Hematopoietic multipotent progenitor cell treated with erythropoietin and hydrocortisone succinate and interleukin-3 and kit ligand, for 6 days (in vitro differentiated cells): Measurements from ENCODE around the gene LARP1.
"Not testable (repeated sequence)": the region's sequence is repeated elsewhere in the genome, so short reads cannot be mapped to it uniquely, and the experiment has no call there.

Experiments
- DNase-seq: peaks from one replicate; pipeline ENCODE4 v3.0.0-alpha.2; 2015

The LARP1 gene

DNA sequence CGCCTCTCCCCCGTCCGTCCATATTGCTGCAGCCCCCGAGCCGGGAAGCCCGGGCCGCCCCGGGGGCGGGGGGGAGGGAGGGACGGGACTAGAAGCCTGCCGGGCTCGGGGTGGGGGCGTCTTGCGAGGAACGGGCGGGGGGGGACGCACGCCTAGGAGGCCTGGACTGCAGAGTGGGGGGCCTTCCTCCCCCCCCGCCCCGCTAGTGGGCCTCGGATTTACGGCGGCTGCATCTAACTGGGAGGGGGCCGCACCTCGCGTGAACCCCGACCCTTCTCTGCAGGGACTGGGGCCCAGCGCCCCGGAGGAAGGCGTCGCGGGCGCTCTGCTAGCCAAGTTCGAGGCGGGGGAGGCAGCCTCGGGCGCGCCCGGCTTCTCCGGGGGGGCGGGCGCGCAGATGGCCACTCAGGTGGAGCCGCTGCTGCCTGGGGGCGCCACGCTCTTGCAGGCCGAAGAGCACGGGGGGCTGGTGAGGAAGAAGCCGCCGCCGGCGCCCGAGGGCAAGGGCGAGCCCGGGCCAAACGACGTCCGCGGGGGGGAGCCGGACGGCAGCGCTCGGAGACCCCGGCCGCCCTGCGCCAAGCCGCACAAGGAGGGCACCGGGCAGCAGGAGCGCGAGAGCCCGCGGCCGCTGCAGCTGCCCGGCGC is at the start of gene LARP1:
TSS of gene LARP1 (plus strand) at position 17 of the 648 bp plus-strand sequence. CDS start at position 398, 381 bp downstream.
- DNase-seq, result peak; percentile 47

DNA sequence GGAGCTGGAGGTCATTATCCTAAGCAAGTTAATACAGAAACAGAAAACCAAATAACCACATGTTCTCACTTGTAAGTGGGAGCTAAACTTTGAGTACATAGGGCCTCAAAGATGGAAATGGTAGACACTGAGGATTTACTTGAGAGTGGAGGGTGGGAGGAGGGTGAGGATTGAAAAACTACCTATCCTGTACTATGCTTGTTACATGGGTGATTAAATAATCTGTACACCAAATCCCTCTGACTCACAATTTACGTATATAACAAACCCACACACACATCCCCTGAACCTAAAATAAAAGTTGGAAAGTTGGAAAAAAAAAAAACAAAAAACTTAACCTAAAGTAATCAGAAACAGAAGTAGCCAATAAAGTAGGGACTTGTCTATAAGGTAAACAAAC is 48.8 kb upstream of the LARP1 start:
- DNase-seq, result no peak

DNA sequence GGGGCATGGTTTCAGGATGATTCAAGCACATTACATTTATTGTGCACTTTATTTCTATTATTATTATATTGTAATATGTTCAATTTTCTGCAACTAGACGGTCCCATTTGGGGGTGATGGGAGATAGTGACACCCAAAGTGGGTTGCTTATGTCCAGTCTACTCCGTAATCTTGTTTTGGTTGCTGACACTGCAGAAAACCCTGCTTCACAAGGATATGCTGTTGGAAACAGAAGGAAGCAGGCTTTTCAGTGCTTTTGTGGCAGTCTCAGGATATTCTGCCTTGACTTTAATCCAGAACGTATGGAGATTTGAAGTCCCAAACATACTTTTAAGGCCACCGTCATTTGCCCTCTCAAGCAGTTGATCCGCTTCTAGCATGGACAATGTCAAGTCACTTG is 47.5 kb upstream of the LARP1 start:
- DNase-seq, result no peak

DNA sequence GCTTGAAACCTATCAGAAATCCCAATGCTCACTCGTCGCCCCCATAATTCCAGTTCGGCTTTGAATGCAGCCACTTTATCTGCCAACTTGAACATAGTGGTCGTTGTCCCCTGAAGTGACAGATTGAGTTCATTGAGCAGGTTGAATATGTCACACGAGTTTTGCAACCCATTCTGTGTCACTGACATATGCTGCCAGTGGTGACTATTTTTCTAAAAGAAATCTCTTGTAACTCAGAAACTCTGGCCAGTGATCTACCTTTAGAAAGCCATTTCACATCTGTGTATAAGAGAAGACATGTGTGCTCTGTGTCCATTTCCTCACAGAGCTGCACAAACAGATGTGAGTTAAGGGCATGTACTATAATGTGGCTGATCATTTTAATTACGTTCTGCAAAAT is 47.0 kb upstream of the LARP1 start:
- DNase-seq, result no peak

DNA sequence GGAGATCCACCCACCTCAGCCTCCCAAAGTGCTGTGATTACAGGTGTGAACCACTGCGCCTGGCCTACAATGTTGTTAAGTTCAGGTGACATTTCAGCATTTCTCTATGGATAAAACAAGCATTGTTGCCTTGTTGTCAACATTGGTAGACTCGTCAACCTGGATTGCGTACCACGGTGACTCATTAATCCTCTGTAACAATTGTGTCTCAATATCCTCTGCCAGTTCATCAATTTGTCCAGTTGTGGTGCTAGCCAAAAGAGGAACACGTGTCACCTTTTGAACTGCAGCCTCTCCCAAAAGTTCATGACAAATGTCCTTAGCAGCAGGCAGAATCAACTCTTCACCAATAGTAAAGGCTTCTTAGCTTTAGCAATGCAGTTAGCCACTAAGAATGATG is 46.3 kb upstream of the LARP1 start:
- DNase-seq, result no peak

DNA sequence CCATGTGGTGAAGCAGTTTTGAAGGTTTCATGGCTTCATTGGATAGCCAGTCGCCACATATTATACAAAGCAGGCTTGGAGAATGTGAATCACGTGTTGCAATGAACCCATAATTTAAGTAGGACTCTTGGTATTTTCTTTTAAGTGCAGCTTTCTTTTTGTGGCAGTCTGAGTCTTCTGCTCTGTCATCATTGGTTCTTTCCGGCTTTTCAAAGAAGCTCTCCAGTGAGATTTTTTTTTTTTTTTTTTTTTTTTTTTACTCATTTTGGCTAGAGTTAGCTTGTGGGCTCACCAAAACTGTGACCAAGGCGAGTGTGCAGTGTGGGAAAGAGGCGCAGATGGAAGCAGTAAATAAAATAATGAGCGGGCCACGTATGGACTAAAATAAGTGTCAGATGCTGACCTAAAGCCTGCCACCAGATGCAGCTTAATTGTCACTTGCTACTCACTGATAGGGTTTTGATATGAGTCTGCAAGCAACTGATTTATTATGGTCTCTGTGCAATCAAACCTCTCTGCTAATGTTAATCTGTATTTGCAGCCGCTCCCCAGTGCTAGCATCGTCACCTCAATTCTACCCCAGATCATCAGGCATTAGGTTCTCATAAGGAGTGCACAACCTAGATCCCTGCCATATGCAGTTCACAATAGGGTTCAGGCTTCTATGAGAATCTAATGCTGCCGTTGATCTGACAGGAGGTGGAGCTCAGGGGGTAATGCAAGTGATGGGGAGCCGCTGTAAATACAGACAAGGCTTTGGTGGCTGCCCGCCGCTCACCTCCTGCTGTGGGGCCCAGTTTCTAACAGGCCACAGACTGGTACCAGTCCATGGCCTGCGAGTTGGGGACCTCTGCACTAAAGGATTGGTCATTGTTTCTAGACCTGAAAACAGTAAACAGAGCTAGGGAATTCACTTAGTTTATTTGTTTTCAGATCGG is 45.5 kb upstream of the LARP1 start:
- DNase-seq, result peak; percentile 54

DNA sequence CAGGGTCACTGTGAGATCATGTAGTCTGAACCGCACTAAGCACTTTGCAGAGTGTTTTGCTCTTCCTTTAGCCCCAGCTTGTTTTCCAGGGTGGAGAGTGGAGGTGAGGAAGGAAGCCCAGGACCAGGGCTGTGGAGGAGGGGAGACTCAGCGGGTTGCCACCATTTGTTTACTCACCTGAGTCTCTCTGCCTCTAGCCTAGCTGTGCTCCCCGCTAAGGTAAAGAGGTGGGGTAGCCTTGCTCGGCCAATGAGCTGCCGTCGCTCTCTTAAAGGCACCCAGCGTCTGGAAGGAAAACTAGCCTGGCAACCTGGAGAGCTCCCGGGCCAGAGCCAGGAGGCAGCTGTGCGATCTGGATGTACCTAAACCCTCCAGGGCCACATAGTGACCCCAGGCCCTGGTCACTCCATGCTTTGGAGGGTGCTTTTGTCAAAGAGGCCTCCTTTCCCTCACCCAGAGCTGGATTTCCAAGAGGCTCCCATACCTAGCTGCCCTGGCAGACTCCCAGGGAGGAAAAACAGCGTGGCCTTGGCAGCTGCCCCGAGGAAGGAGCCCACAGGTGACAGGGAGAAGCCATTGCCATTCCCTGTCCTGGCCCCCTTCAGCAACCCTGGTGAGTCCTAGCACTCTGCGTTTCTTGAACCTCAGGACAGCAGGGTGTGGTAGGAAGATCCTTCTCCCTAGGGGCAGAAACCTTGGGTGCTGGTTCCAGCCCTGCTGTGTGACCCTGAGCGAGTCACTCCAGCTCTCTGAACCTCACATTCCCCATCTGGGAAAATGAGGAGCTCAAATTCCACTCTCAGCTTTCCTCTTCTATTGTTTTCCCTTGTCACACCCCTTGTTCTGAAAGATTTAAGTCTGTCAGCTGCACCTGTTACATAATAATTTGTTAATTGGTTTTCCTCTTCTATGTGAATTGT is 42.4 kb upstream of the LARP1 start:
- DNase-seq, result no peak

DNA sequence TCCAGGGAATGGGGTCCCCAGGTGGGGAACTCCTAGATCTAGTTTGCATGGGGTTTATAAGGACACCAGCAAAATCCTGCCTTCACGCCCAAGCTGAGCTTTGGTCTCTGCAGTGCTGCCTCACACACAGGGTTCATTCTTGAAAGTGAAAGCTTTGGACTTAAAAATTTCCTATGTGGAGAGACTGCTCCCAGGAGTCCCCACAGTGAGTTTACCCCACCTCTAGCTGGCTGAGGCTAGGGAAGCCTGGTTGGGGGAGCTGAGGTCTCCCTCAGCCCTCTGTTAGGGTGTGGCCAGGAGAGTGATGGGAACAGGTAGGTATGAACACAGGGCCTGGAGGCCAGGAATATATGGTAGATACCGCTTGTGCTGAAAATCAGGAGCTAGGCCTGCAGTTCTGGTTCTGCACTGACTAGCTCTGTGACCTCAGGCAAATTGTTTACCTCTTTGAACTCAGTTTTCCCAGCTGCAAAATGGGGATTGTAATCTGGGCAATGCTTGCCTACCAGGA is 41.5 kb upstream of the LARP1 start:
- no peak for DNase-seq

DNA sequence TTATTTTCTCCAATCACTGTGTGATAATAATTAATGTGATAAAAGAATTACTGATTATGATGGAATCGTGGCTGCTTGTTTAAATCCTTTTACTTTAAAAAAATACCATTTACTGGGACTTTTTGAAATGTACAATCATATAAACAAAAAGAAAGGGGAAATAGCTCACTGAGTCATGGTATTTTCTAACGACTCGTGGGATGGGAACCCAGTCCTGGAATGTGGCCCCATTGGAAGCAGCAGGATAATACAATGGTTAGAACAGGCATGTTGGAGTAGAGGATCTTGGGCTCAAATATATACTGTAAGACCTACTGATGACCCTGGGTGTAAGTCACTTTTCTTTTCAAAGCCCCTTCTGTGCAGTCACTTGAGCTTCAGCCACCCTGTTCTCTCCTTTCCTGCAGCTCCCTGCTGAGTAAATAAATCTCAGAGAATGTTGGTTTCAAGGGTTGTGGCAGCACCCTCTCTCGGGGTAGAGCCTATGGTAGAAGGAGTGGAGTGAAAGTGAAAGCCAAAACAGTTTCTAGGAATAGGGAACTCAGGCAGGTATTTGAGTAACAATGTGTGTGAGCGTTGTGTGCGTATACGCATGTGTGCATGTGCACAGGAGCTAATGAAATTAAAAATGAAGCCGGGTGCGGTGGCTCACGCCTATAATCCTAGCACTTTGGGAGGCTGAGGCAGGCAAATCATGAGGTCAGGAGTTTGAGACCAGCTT is 40.8 kb upstream of the LARP1 start:
- DNase-seq, result peak; percentile 35

DNA sequence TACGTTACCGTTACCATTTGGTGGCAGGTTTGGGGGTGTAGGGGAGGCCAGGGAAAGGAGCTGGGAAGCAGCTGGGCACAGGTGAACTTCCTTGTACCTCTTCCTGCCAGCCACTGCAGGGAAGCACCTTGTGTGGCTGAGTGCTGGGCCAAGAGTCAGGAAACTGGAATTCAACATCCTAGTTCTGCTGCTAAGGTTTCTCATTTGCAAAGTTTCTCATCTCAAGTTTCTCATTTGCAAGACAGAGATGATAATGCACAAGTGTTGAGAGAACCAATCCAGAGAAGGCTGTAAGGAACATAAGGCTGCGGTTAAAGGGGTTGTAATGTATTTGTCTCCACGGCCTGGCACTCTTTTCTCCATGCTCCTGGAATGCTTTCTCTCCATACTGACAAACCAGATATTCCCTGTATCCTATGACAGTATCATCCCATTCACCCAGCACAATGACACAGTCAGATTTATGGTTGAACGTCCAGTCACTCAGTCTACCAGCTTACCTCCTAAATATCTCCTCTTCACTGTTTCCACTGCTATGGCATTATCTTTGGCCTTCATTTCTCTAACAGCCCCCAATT is 33.6 kb upstream of the LARP1 start:
- no peak for DNase-seq

DNA sequence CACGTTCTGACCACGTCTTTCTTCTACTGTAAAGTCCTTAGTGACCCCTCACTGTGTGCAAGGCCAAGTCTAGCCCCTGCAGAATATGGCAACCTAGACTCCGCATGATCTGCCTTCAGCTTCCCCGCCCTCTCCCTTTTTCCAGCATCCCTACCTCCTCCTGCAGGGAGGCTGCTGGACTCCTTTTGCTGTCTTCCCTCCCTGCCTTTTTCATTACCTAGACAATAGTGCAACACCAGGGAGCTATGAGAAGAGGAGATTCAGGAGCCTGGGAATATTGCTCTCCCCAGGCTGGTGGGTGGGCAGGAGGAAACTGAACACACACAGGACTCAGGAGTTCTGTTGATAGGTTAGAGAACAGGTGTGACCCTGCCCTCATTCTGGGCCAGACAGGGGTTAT is 33.1 kb upstream of the LARP1 start:
- no peak for DNase-seq

DNA sequence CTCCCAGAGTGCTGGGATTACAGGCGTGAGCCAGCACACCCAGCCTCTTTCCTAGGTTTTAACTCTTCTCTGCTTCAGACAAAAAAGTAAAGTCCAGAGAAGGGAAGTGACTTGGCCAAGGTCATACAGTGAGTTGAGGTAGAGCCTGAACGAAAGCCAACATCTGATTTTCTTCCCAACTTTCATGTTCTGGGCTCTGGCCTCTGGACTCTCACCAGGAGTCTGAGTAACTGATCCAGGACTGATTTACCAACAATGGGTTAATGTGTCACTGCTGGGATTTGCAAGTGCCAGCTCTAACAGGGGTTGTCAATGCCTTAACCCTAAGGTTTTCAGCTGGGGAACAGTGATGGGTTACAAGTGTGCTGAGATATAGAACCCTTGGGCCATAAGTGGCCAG is 32.2 kb upstream of the LARP1 start:
- DNase-seq, result no peak

DNA sequence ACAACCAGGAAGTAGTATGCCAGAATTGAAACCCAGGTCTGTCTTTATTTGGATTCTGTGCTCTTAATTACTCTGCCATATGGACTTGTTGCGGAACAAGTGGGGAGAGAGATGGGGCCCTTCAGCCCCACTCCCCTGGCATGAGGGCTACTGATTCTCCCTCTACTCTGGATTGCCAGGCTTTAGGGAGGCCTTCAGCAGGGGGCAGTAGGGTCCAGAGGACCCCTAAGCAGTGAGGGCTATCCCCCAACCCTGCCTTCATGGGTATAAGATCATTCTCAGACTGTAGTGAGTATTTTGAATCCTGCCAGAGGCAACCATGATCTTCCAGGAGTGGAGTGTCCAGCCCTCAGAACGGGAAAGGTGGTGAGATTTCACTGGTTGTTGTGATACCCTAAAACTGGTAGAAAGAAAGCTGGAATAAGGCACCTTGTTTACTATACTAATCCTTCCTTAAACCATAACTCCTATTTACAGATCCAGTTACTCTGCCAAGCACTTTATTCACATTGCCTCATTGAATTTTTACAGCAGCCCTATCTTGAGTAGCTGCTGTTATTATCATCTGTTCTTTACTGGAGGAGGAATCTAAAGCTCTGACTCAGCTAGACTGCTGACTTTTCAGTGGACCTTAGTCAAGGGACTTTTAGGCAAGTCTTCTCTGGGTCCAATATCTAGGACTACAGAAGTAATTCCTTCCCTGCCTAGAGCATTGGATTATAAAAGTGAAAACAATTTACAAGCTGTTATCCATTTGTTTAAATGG is 31.3 kb upstream of the LARP1 start:
- peak; percentile 37 for DNase-seq

DNA sequence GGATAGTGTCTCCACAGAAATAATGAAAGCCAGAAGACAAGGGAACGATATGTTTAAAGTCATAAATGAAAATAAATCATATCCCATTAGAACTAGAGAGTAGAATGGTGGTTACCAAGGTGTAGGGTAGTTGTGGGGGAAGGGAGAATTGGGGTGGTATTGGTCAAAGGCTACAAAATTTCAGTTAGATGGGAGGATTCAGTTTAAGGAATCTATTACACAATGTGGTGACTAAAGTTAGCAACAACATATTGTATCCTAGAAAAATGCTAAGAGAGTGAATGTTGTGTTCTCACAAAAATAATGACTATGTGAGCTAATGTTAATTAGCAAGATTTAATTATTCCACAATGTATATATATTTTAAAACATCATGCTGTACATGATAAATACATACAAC is 27.8 kb upstream of the LARP1 start:
- no peak for DNase-seq

DNA sequence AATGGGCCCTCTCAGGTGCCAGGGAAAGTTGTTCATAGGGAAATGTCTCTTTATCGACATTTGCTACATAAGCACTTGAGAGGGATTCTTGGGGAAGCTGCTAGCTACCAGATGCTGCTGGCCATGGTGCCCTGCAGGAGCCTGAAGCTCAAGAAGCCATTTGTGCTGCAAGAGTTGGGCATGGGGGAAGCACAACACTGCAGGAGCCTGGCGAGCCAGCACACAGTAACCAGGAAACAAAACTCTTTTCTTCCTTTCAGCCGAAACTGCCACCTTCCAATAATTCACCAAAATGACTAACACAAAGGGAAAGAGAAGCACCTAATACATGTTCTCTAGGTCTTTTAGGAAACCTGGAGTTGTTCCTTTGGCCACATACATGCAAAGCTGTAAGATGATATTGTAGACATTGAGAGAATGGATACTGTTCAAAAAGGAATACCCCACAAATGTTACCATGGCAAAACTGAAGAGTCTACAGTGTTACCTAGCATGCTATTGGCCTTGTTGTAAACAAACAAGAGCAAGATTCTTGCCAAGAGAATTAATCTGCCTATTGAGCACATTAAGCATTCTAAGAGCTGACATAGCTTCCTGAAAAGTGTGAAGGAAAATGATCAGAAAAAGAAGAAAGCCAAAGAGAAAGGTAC is 26.1 kb upstream of the LARP1 start:
- no peak for DNase-seq

DNA sequence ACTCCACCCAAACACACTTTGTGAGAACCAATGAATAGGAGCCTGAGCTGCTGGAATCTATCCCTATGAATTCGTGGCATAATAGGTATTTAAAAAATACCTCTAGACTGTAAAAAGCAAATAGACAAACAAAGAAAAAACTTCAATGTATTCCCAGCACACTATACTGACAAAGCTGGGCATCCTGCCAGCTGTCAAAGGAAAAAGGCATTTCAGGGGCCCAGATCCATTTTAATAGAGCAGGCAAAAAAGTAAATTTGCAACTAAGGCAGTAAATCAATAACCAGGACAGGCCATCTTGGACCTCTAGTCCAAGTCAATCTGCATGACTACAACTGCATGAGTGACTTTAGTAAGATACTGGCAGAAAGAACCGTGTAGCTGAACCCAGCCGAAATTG is 25.6 kb upstream of the LARP1 start:
- DNase-seq, result no peak

DNA sequence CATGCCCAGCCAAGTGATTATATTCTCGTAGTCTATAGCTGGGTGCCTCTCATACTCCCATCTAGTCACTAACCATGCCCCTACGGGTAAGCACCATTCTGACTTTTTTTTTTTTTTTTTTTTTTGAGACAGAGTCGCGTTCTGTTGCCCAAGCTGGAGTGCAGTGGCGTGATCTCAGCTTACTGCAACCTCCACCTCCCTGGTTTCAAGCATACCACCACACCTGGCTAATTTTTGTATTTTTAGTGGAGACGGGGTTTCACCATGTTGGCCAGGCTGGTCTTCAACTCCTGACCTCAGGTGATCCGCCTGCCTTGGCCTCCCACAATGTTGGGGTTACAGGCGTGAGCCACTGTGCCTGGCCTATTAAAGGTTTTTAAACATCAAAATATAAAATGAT is 24.4 kb upstream of the LARP1 start:
- not testable (repeated sequence) for DNase-seq

DNA sequence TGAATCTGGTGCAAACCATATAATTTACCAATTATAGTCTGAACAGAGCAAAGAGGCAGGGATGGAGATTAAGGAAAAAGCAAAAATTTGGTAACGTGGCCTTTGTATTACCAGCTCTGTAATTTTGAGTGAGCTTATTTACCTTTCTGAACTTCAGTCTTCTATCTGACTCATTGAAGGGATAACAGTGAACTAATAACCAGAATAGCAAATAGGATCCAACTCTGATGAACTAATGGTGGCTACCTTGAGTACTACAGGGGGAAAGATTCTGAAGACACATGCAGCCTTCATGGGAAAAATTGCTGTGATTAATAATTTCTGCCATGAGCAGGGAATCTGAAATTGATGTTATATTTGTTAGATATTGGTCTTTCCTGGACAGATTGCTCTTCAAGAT is 23.0 kb upstream of the LARP1 start:
- no peak for DNase-seq

DNA sequence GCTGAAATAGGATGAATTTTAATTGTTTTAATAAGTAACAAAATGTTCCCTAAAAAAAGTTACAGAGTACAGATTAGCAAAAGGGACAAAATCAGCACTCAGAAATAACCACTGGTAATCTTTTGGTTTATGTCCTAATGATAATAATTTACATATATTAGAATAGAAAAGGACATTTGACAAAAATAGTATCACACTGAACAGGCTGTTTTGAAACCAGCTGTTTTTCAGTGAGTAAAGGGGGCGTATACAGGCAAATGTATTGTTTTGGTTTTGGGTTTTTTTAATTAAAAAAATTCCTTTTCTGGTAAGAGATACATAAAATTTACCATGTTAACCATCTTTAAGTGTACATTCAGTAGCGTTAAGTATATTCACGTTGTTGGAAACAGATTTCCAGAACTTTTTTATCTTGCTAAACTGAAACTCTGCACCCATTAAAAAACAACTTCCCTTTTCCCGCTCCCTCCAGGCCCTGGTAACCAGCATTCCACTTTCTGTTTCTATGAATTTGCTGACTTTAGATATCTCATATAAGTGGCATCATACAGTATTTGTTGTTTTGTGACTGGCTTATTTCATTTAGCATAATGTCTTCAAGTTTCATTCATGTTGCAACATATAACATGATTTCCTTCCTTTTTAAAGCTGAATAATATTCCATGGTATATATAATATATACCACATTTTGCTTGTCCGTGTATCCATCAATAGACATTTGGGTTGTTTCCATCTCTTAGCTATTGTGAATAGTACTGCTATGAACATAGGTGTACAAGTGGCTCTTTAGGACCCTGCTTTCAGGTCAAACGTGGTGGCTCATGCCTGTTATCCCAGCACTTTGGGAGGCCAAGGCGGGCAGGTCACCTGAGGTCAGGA is 20.6 kb upstream of the LARP1 start:
- no peak for DNase-seq

DNA sequence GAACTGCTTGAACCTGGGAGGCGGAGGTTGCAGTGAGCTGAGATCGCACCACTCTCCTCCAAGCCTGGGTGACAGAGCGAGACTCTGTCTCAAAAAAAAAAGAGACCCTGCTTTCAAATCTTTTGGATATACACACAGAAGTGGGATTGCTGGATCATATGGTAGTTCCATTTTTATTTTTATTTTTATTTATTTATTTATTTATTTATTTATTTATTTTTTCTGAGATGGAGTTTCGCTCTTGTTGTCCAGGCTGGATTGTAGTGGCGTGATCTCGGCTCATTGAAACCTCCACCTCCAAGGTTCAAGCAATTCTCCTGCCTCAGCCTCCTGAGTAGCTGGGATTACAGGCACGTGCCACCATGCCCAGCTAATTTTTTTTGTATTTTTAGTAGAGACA is 19.8 kb upstream of the LARP1 start:
- DNase-seq, result not testable (repeated sequence)
